SK-N-SH treated with all-trans-retinoic acid at 6 μM for 48 hours (cell line): ENCODE measurements around the gene SLC30A1.
A peak's percentile ranks its signal among the peaks of the same experiment; 100 is the strongest.

ENCODE experiments used
- ATAC-seq: fragments of 200-7000 bp; cut with Tn5 transposase; 3 replicates; pipeline ENCODE4 v1.9.1; 2020; ENCODE audit warnings: mild to moderate bottlenecking, moderate library complexity
- ARNTL ChIP-seq: fragments of 450-650 bp; formaldehyde crosslinking; IDR thresholded peaks from 2 replicates; pipeline ENCODE4 v1.5.0; 2020; ENCODE audit warnings: low read depth, mild to moderate bottlenecking, moderate library complexity, borderline replicate concordance
- ESRRG ChIP-seq: fragments of 250-450 bp; sonication (Bioruptor Pico); IDR thresholded peaks from 2 replicates; pipeline ENCODE4 v1.6.1; 2021; ENCODE audit warnings: mild to moderate bottlenecking
- GLIS3 ChIP-seq: fragments of 250-450 bp; sonication (Bioruptor Pico); IDR thresholded peaks from 2 replicates; pipeline ENCODE4 v1.5.0; 2020; ENCODE audit warnings: mild to moderate bottlenecking, moderate library complexity
- ISL1 ChIP-seq: fragments of 250-450 bp; sonication (Bioruptor Pico); IDR thresholded peaks from 2 replicates; pipeline ENCODE4 v2.1.2; 2022; ENCODE audit warnings: mild to moderate bottlenecking, moderate library complexity
- OSR1 ChIP-seq: fragments of 250-450 bp; sonication (Bioruptor Pico); IDR thresholded peaks from 2 replicates; pipeline ENCODE4 v1.8.0; 2022; ENCODE audit warnings: moderate library complexity, mild to moderate bottlenecking, inconsistent platforms
- POU6F1 ChIP-seq: fragments of 250-450 bp; sonication (Bioruptor Pico); IDR thresholded peaks from 2 replicates; pipeline ENCODE4 v1.8.0; 2021; ENCODE audit warnings: low read depth, mild to moderate bottlenecking, moderate library complexity, borderline replicate concordance
- PPARA ChIP-seq: fragments of 250-450 bp; sonication (Bioruptor Pico); IDR thresholded peaks from 2 replicates; pipeline ENCODE4 v1.5.0; 2020; ENCODE audit warnings: mild to moderate bottlenecking, borderline replicate concordance
- SNAI2 ChIP-seq: fragments of 250-450 bp; sonication (Bioruptor Pico); IDR thresholded peaks from 2 replicates; pipeline ENCODE4 v1.5.0; 2020; ENCODE audit warnings: mild to moderate bottlenecking, moderate library complexity
- TCF4 ChIP-seq: fragments of 250-450 bp; sonication (Bioruptor Pico); IDR thresholded peaks from 2 replicates; pipeline ENCODE4 v1.8.0; 2021; ENCODE audit warnings: mild to moderate bottlenecking, moderate library complexity, borderline replicate concordance
- TOX ChIP-seq: fragments of 250-450 bp; sonication (Bioruptor Pico); IDR thresholded peaks from 2 replicates; pipeline ENCODE4 v1.8.0; 2021; ENCODE audit warnings: mild to moderate bottlenecking, moderate library complexity, borderline replicate concordance
- TSHZ2 ChIP-seq: fragments of 250-450 bp; sonication (Bioruptor Pico); IDR thresholded peaks from 2 replicates; pipeline ENCODE4 v1.5.0; 2020; ENCODE audit warnings: mild to moderate bottlenecking, moderate library complexity
- ZC3H10 ChIP-seq: fragments of 250-450 bp; sonication (Bioruptor Pico); IDR thresholded peaks from 2 replicates; pipeline ENCODE4 v1.5.1; 2021; ENCODE audit warnings: mild to moderate bottlenecking, moderate library complexity
- ZFP3 ChIP-seq: fragments of 250-450 bp; sonication (Bioruptor Pico); IDR thresholded peaks from 2 replicates; pipeline ENCODE4 v1.5.0; 2020; ENCODE audit warnings: mild to moderate bottlenecking, moderate library complexity
- ZNF565 ChIP-seq: fragments of 450-650 bp; formaldehyde crosslinking; conservative IDR thresholded peaks from 2 replicates; pipeline ENCODE4 v1.5.0; 2020; ENCODE audit warnings: low read depth, mild to moderate bottlenecking, moderate library complexity
- ZNF70 ChIP-seq: fragments of 450-650 bp; formaldehyde crosslinking; IDR thresholded peaks from 2 replicates; pipeline ENCODE4 v1.5.0; 2020; ENCODE audit warnings: mild to moderate bottlenecking, moderate library complexity
- ZNF8 ChIP-seq: fragments of 450-650 bp; formaldehyde crosslinking; IDR thresholded peaks from 2 replicates; pipeline ENCODE4 v1.5.0; 2020; ENCODE audit warnings: mild to moderate bottlenecking, moderate library complexity
- TF ChIP-seq, protein P1 (sequence below): fragments of 250-450 bp; sonication (Bioruptor Pico); IDR thresholded peaks from 2 replicates; pipeline ENCODE4 v1.8.0; 2020; ENCODE audit warnings: mild to moderate bottlenecking, moderate library complexity, borderline replicate concordance
- TF ChIP-seq, protein P2 (sequence below): fragments of 250-450 bp; sonication (Bioruptor Pico); IDR thresholded peaks from 2 replicates; pipeline ENCODE4 v1.5.1; 2021; ENCODE audit warnings: mild to moderate bottlenecking, moderate library complexity

The SLC30A1 gene

DNA sequence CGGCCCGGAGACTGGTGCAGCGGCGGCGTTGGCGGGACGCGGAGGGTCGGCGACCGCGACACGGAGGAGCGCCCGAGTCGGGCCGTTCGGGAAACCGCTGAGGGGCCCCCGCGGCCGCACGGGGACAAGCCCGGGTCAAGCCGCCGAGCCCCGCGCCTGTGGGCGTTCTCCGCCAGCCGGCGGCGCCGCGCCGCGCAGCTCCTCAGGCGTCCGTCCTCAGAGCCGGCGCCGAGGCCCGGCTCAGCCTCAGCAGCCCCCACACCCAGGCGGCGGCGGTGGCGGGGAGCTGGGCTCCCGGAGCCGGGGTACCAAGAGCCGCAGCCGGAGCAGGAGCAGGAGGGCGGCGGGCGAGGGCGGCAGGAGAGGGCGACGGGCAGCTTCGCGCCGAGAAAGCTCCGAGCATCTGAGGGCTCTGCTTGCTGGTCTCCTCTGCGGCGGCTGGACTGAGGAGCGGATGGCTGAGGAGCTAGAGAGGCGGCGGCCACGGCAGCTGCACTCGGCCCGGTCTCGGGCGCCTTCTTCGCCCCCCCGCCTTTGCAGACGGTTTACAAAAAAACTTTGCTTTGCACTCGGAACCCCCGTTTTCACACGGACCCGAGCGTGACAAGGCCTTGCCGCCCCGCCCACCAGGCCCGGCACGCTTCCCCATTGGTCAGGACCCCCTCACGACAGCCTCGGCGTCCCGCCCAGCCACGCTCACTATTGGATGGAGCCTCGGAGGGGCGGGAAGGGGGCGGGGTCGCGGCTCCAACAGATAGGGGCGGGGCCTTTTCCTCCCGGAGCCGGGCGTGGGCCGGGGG, at the start of gene SLC30A1:
SLC30A1 (minus strand) TSS at position 522 of the 800 bp plus-strand sequence. CDS start 549 bp downstream, outside the sequence.
- TF ChIP-seq TSHZ2 (no peak), GLIS3 (no peak), ZNF70 (CRISPR knock-in tag) (no peak), ZNF565 (CRISPR knock-in tag) (no peak), TCF4 (CRISPR knock-in tag) (no peak), POU6F1 (CRISPR knock-in tag) (no peak), ZFP3 (CRISPR knock-in tag) (no peak), ZNF8 (CRISPR knock-in tag) (no peak), OSR1 (no peak), ISL1 (CRISPR knock-in tag) (no peak), ZC3H10 (no peak)
- TF ChIP-seq, protein P1, sequence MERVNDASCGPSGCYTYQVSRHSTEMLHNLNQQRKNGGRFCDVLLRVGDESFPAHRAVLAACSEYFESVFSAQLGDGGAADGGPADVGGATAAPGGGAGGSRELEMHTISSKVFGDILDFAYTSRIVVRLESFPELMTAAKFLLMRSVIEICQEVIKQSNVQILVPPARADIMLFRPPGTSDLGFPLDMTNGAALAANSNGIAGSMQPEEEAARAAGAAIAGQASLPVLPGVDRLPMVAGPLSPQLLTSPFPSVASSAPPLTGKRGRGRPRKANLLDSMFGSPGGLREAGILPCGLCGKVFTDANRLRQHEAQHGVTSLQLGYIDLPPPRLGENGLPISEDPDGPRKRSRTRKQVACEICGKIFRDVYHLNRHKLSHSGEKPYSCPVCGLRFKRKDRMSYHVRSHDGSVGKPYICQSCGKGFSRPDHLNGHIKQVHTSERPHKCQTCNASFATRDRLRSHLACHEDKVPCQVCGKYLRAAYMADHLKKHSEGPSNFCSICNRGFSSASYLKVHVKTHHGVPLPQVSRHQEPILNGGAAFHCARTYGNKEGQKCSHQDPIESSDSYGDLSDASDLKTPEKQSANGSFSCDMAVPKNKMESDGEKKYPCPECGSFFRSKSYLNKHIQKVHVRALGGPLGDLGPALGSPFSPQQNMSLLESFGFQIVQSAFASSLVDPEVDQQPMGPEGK (CRISPR knock-in tag) = no peak
- TF ChIP-seq, protein P2, sequence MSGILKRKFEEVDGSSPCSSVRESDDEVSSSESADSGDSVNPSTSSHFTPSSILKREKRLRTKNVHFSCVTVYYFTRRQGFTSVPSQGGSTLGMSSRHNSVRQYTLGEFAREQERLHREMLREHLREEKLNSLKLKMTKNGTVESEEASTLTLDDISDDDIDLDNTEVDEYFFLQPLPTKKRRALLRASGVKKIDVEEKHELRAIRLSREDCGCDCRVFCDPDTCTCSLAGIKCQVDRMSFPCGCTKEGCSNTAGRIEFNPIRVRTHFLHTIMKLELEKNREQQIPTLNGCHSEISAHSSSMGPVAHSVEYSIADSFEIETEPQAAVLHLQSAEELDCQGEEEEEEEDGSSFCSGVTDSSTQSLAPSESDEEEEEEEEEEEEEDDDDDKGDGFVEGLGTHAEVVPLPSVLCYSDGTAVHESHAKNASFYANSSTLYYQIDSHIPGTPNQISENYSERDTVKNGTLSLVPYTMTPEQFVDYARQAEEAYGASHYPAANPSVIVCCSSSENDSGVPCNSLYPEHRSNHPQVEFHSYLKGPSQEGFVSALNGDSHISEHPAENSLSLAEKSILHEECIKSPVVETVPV (CRISPR knock-in tag) = no peak
- ATAC-seq = peak; percentile 88

- ATAC-seq = no peak
- TF ChIP-seq PPARA (CRISPR knock-in tag) (no peak), ZNF565 (CRISPR knock-in tag) (no peak), ZNF8 (CRISPR knock-in tag) (no peak), TSHZ2 (no peak)
Observed at GRCh38 chr1:211628417-211628816, 49.5 kb upstream of the SLC30A1 start.

GRCh38 chr1:211627259-211627658, 48.3 kb upstream of the SLC30A1 start:
- 0 out of 3 replicates have a peak, but pooled peaks have one; percentile 22 for ATAC-seq
- TF ChIP-seq ESRRG (CRISPR knock-in tag) = no peak
- no peak for TF ChIP-seq TCF4 (CRISPR knock-in tag)
- TF ChIP-seq TOX = no peak
- no peak for TF ChIP-seq ARNTL (CRISPR knock-in tag)
- TF ChIP-seq SNAI2 (CRISPR knock-in tag) = no peak
- TF ChIP-seq ZC3H10 = no peak
- TF ChIP-seq ZNF70 (CRISPR knock-in tag) = no peak
- TF ChIP-seq, protein P1 (CRISPR knock-in tag) = no peak
- TF ChIP-seq ZNF8 (CRISPR knock-in tag) = no peak
- no peak for TF ChIP-seq GLIS3
- no peak for TF ChIP-seq ISL1 (CRISPR knock-in tag)
- TF ChIP-seq, protein P2 (CRISPR knock-in tag) = no peak
